GM10248 (cell line): ENCODE measurements around the gene PEX11A.

Experiments
- CTCF ChIA-PET: fragments of 300-600 bp; sonication (Branson Sonifier 250); formaldehyde crosslinking; extraction: SDS; loops from one replicate; lab custom pipeline; 2021; ENCODE audit warnings: antibody characterized with exemption; lab: Yijun Ruan, JAX
- POLR2A ChIA-PET: fragments of 350-650 bp; sonication (Branson Sonifier 250); formaldehyde crosslinking; extraction: SDS; loops from one replicate; lab custom pipeline; 2020; ENCODE audit warnings: antibody characterized with exemption; lab: Yijun Ruan, JAX
- DNase-seq: peaks from one replicate; pipeline ENCODE4 v3.0.0; 2012; ENCODE audit errors: extremely low spot score
- CTCF ChIP-seq: IDR thresholded peaks from 2 replicates; pipeline ENCODE4 v1.5.1; 2012; ENCODE audit warnings: mild to moderate bottlenecking, low read depth; ENCODE audit errors: extremely low read depth, missing control alignments, control extremely low read depth

PEX11A gene

GRCh38 chr15:89690276-89691218 is at the start of gene PEX11A, which contains the start of gene WDR93:
PEX11A (minus strand) TSS chr15:89690754; CDS start chr15:89690632, 122 bp downstream.
WDR93 (plus strand) TSS chr15:89690811; CDS start chr15:89701747, 10,936 bp downstream.
- peak; percentile 92 for DNase-seq
- POLR2A ChIA-PET = no interaction called here
- CTCF ChIA-PET = no interaction called here
- TF ChIP-seq CTCF = no peak

GRCh38 chr15:89740137-89740536 is 49.6 kb upstream of the PEX11A start:
- CTCF ChIA-PET = interaction anchor here (0.6 to 2.7 kb wide), 34 partner anchors 8 to 349 kb away, joined by 3 to 45 read pairs (median 4); partner anchors contain the start of genes AP3S2 and MESP1
- peak; percentile 81 for DNase-seq
- TF ChIP-seq CTCF = peak; percentile 79
- POLR2A ChIA-PET = no interaction called here

GRCh38 chr15:89735773-89736172 is 45.2 kb upstream of the PEX11A start:
- ChIA-PET POLR2A (no interaction called here), CTCF (interaction anchor here (1.2 kb wide), 1 partner anchor 25 kb away, joined by 3 read pairs; no protein-coding TSS in a partner anchor)
- DNase-seq = no peak
- TF ChIP-seq CTCF = no peak

- no peak for TF ChIP-seq CTCF
- ChIA-PET POLR2A (no interaction called here), CTCF (interaction anchor here (1.3 to 2.2 kb wide), 8 partner anchors 8 to 374 kb away, joined by 3 to 22 read pairs (median 4); no protein-coding TSS in a partner anchor)
- DNase-seq = no peak
These were observed 42.1 kb upstream of the PEX11A start for GRCh38 chr15:89732451-89733172.

- ChIA-PET CTCF (interaction anchor here (1.3 to 2.2 kb wide), 6 partner anchors 9 to 490 kb away, joined by 3 to 22 read pairs (median 4); no protein-coding TSS in a partner anchor), POLR2A (no interaction called here)
- DNase-seq = no peak
- TF ChIP-seq CTCF = no peak
These were observed 40.7 kb upstream of the PEX11A start for GRCh38 chr15:89731275-89731674.

GRCh38 chr15:89728254-89728653 is 37.7 kb upstream of the PEX11A start:
- no peak for DNase-seq
- no peak for TF ChIP-seq CTCF
- POLR2A ChIA-PET = no interaction called here
- CTCF ChIA-PET = interaction anchor here (1.1 to 4.7 kb wide), 5 partner anchors 8 to 160 kb away, joined by 3 to 18 read pairs (median 4); no protein-coding TSS in a partner anchor
